H1 (cell line): ENCODE results near the gene NPL. TPM values are rescaled to one million over a fixed set of nuclear protein-coding genes. Genes with fewer than 3 reads are reported as not detected.

ENCODE experiments used
- CTCF ChIA-PET: fragments of 300-600 bp; sonication (Branson Sonifier 250); formaldehyde crosslinking; loops from one replicate; lab custom pipeline; 2021; ENCODE audit not compliant: partially characterized antibody; lab: Charles Lee
- POLR2A ChIA-PET: fragments of 300-600 bp; sonication (Branson Sonifier 250); formaldehyde crosslinking; loops from one replicate; lab custom pipeline; 2021; ENCODE audit warnings: inconsistent platforms; ENCODE audit not compliant: partially characterized antibody; lab: Charles Lee
- DNase-seq, 2 experiments: peaks; one replicate each; pipeline versions ENCODE4 v3.0.0 to v3.0.0-alpha.2; 2010 to 2022; ENCODE audit warnings: low spot score in 2 of 2, low read depth in 1 of 2, mixed read lengths in 1 of 2
- FAIRE-seq: peaks from 2 replicates; lab custom pipeline; 2011; peaks lifted over from hg19 to GRCh38; lab: Jason Lieb, UNC
- H2AFZ ChIP-seq: 2 replicates; pipeline ENCODE4 v1.8.1; 2012; ENCODE audit warnings: low read length, inconsistent platforms
- H2AK5ac ChIP-seq: 2 replicates; pipeline ENCODE4 v1.6.1; 2013; ENCODE audit warnings: low read depth, low read length
- H2BK120ac ChIP-seq: replicated peaks from 2 replicates; pipeline ENCODE3; 2013; ENCODE audit warnings: low read depth, low read length, inconsistent platforms
- H2BK12ac ChIP-seq: 2 replicates; pipeline ENCODE4 v1.6.1; 2013; ENCODE audit warnings: low read depth, low read length
- H2BK15ac ChIP-seq: 2 replicates; pipeline ENCODE4 v1.6.1; 2013; ENCODE audit warnings: low read length
- H2BK20ac ChIP-seq: 2 replicates; pipeline ENCODE4 v1.6.1; 2013; ENCODE audit warnings: low read length
- H2BK5ac ChIP-seq: 2 replicates; pipeline ENCODE4 v1.6.1; 2013; ENCODE audit warnings: low read depth, low read length
- H3K14ac ChIP-seq: 2 replicates; pipeline ENCODE4 v1.6.1; 2013; ENCODE audit warnings: inconsistent platforms; ENCODE audit not compliant: insufficient read length
- H3K18ac ChIP-seq: 2 replicates; pipeline ENCODE4 v1.6.1; 2013; ENCODE audit warnings: low read length; ENCODE audit errors: extremely low read depth
- H3K23ac ChIP-seq: 2 replicates; pipeline ENCODE4 v1.6.1; 2013; ENCODE audit warnings: inconsistent platforms; ENCODE audit not compliant: insufficient read length
- H3K23me2 ChIP-seq: 2 replicates; pipeline ENCODE4 v1.6.1; 2013; ENCODE audit warnings: low read depth, low read length
- H3K27ac ChIP-seq: 2 replicates; pipeline ENCODE4 v1.6.1; 2011; ENCODE audit warnings: low read depth, low read length, inconsistent platforms
- H3K27me3 ChIP-seq, 4 experiments: replicated peaks in 1 of 4; 1 replicate in 1 of 4; 2 replicates in 3 of 4; pipeline versions ENCODE4 v1.6.1 to v1.8.1; 2011 to 2013; ENCODE audit warnings: low read length in 3 of 4, mild to moderate bottlenecking in 3 of 4, inconsistent platforms in 2 of 4, mixed read lengths in 2 of 4, moderate library complexity in 1 of 4; ENCODE audit not compliant: control insufficient read depth in 3 of 4, insufficient read depth in 3 of 4; ENCODE audit errors: extremely low read depth in 1 of 4
- H3K36me3 ChIP-seq, 4 experiments: 2 replicates each; pipeline versions ENCODE4 v1.6.1 to v1.8.1; 2011 to 2013; ENCODE audit warnings: mild to moderate bottlenecking in 4 of 4, low read length in 3 of 4, moderate library complexity in 2 of 4, control low read depth in 1 of 4, inconsistent platforms in 1 of 4; ENCODE audit not compliant: insufficient read depth in 4 of 4, control insufficient read depth in 2 of 4
- H3K4ac ChIP-seq: replicated peaks from 2 replicates; pipeline ENCODE3; 2013; ENCODE audit warnings: low read length, low read depth, mixed read lengths, inconsistent platforms; ENCODE audit not compliant: insufficient read length
- H3K4me1 ChIP-seq, 4 experiments: replicated peaks in 1 of 4; 1 replicate in 1 of 4; 2 replicates in 3 of 4; pipeline versions ENCODE4 v1.6.1 to v1.8.1; 2011 to 2013; ENCODE audit warnings: low read length in 3 of 4, inconsistent platforms in 2 of 4, mixed read lengths in 1 of 4; ENCODE audit not compliant: insufficient read depth in 4 of 4, control insufficient read depth in 3 of 4
- H3K4me2 ChIP-seq, 2 experiments: 2 replicates each; pipeline versions ENCODE4 v1.6.1 to v1.8.1; 2011 to 2013; ENCODE audit warnings: low read depth in 2 of 2, low read length in 2 of 2, control low read depth in 1 of 2, inconsistent platforms in 1 of 2, mild to moderate bottlenecking in 1 of 2; ENCODE audit not compliant: insufficient read depth in 1 of 2
- H3K4me3 ChIP-seq, 4 experiments: fragments of 200-600, 300-600 bp in 1 of 4; sonication (generic), shearing (Covaris generic), sonication (Bioruptor Twin) in 1 of 4; 2 replicates each; pipeline versions ENCODE4 v1.5.1 to v1.8.1; 2011 to 2016; ENCODE audit warnings: low read length in 4 of 4, low read depth in 3 of 4, control low read depth in 2 of 4, inconsistent platforms in 2 of 4, mild to moderate bottlenecking in 2 of 4, mixed read lengths in 1 of 4, moderate library complexity in 1 of 4; ENCODE audit not compliant: insufficient read depth in 2 of 4; ENCODE audit errors: extremely low read depth in 1 of 4
- H3K56ac ChIP-seq: replicated peaks from 2 replicates; pipeline ENCODE3; 2013; ENCODE audit warnings: low read depth, mild to moderate bottlenecking, mixed read lengths, low read length, inconsistent platforms; ENCODE audit not compliant: insufficient read length
- H3K79me1 ChIP-seq: 2 replicates; pipeline ENCODE4 v1.6.1; 2013; ENCODE audit warnings: low read depth, low read length, control low read depth
- H3K79me2 ChIP-seq, 2 experiments: 2 replicates each; pipeline versions ENCODE4 v1.6.1 to v1.8.1; 2012 to 2013; ENCODE audit warnings: low read length in 2 of 2, mild to moderate bottlenecking in 2 of 2, inconsistent platforms in 1 of 2; ENCODE audit not compliant: insufficient read depth in 2 of 2, control insufficient read depth in 1 of 2
- H3K9ac ChIP-seq, 4 experiments: replicated peaks in 1 of 4; 1 replicate in 1 of 4; 2 replicates in 3 of 4; pipeline versions ENCODE4 v1.6.1 to v1.8.1; 2011 to 2013; ENCODE audit warnings: low read depth in 3 of 4, low read length in 3 of 4, control low read depth in 2 of 4, mild to moderate bottlenecking in 2 of 4, moderate library complexity in 2 of 4, inconsistent platforms in 1 of 4; ENCODE audit errors: extremely low read depth in 1 of 4
- H3K9me3 ChIP-seq, 2 experiments: 2 replicates each; pipeline versions ENCODE4 v1.6.1 to v1.8.1; 2012 to 2013; ENCODE audit warnings: mild to moderate bottlenecking in 2 of 2, moderate library complexity in 2 of 2, control low read depth in 1 of 2, inconsistent platforms in 1 of 2, low read depth in 1 of 2, low read length in 1 of 2, mixed read lengths in 1 of 2; ENCODE audit not compliant: insufficient read depth in 2 of 2
- H4K20me1 ChIP-seq, 2 experiments: replicated peaks in 1 of 2; 2 replicates each; pipeline versions ENCODE3 to v1.8.1; 2011 to 2013; ENCODE audit warnings: inconsistent platforms in 2 of 2, low read length in 2 of 2, mild to moderate bottlenecking in 1 of 2; ENCODE audit not compliant: insufficient read depth in 2 of 2, control insufficient read depth in 1 of 2
- H4K5ac ChIP-seq: 2 replicates; pipeline ENCODE4 v1.6.1; 2013; ENCODE audit warnings: low read length, low read depth, mixed read lengths, inconsistent platforms; ENCODE audit not compliant: insufficient read length
- H4K8ac ChIP-seq: 2 replicates; pipeline ENCODE4 v1.8.0; 2013; ENCODE audit warnings: mild to moderate bottlenecking, moderate library complexity, low read length, inconsistent platforms; ENCODE audit not compliant: insufficient read depth; ENCODE audit errors: extremely low read depth
- H4K91ac ChIP-seq: replicated peaks from 2 replicates; pipeline ENCODE3; 2013; ENCODE audit warnings: low read length, mixed read lengths, inconsistent platforms; ENCODE audit not compliant: insufficient read length
- BRCA1 ChIP-seq: IDR thresholded peaks from 2 replicates; pipeline ENCODE4 v1.6.1; 2012; ENCODE audit warnings: low read depth, low read length, improper control_type of control experiment
- CEBPB ChIP-seq: IDR thresholded peaks from 2 replicates; pipeline ENCODE4 v1.6.1; 2012; ENCODE audit warnings: low read depth, low read length
- E2F6 ChIP-seq: IDR thresholded peaks from 2 replicates; pipeline ENCODE4 v1.6.1; 2012; ENCODE audit warnings: inconsistent platforms
- EP300 ChIP-seq, 2 experiments: IDR thresholded peaks; 1 replicate in 1 of 2; 2 replicates in 1 of 2; pipeline ENCODE4 v1.6.1; 2011 to 2012; ENCODE audit warnings: low read depth in 2 of 2, low read length in 2 of 2, mild to moderate bottlenecking in 2 of 2, borderline replicate concordance in 1 of 2, inconsistent platforms in 1 of 2, moderate library complexity in 1 of 2
- EZH2 ChIP-seq: fragments of 200-600 bp; sonication (generic); IDR thresholded peaks from 2 replicates; pipeline ENCODE4 v1.7.1; 2012; ENCODE audit warnings: low read depth, mild to moderate bottlenecking, moderate library complexity, low read length, inconsistent platforms; ENCODE audit not compliant: severe bottlenecking
- FOSL1 ChIP-seq: IDR thresholded peaks from 2 replicates; pipeline ENCODE4 v1.6.1; 2011; ENCODE audit warnings: mild to moderate bottlenecking, low read depth, low read length, moderate library complexity; ENCODE audit not compliant: insufficient read depth
- HDAC6 ChIP-seq: IDR thresholded peaks from one replicate; pipeline ENCODE4 v1.7.1; 2012; ENCODE audit warnings: low read depth, mild to moderate bottlenecking, inconsistent platforms, low read length, moderate library complexity
- JUND ChIP-seq: IDR thresholded peaks from 2 replicates; pipeline ENCODE4 v1.6.1; 2011; ENCODE audit warnings: mild to moderate bottlenecking, improper control_type of control experiment, low read length
- PHF8 ChIP-seq: fragments of 200-600 bp; sonication (generic); conservative IDR thresholded peaks from 2 replicates; pipeline ENCODE4 v1.7.1; 2012; ENCODE audit warnings: low read depth, mild to moderate bottlenecking, inconsistent platforms, low read length, moderate library complexity
- POLR2A ChIP-seq, 2 experiments: IDR thresholded peaks; 1 replicate in 1 of 2; 2 replicates in 1 of 2; pipeline ENCODE4 v1.6.1; 2011; ENCODE audit warnings: low read depth in 2 of 2, low read length in 2 of 2, mild to moderate bottlenecking in 2 of 2; ENCODE audit errors: control extremely low read depth in 1 of 2
- RFX5 ChIP-seq: IDR thresholded peaks from 2 replicates; pipeline ENCODE4 v1.6.1; 2011; ENCODE audit warnings: low read depth, low read length, improper control_type of control experiment, borderline replicate concordance
- SIN3A ChIP-seq, 2 experiments: IDR thresholded peaks in 1 of 2; conservative IDR thresholded peaks in 1 of 2; 2 replicates each; pipeline ENCODE4 v1.6.1; 2011 to 2012; ENCODE audit warnings: low read length in 2 of 2, improper control_type of control experiment in 1 of 2, low read depth in 1 of 2, mild to moderate bottlenecking in 1 of 2
- USF2 ChIP-seq: IDR thresholded peaks from 2 replicates; pipeline ENCODE4 v1.6.1; 2011; ENCODE audit warnings: low read length, improper control_type of control experiment
- ZNF274 ChIP-seq: IDR thresholded peaks from 2 replicates; pipeline ENCODE4 v1.7.0; 2012; ENCODE audit warnings: low read length, borderline replicate concordance; ENCODE audit errors: extremely low read depth
- polyA plus RNA-seq, 7 experiments: library from polyadenylated mRNA; depleted of rRNA in 3 of 7; stranded (reverse) in 5 of 7; unstranded in 2 of 7; fragments of >200 nt in 5 of 7; fragments of 200-250 nt in 2 of 7; gene quantifications; 1 replicate in 5 of 7; 2 replicates in 1 of 7; 4 replicates in 1 of 7; pipeline versions ENCODE4 v1.2.1 to v1.2.3, GENCODE V29; 2011 to 2013; ENCODE audit warnings: missing spikeins in 2 of 7, mixed read lengths in 2 of 7
- total RNA-seq: library from RNA; stranded (reverse); fragmentation: NEBNext Ultra II Directional; extraction: Animal tissue kit (Norgen Biotek cat#: 25700); gene quantifications from 2 replicates; pipeline ENCODE4 v1.2.1, GENCODE V29; 2021

Gene NPL
- total and polyA plus RNA-seq, 2 of the 8 experiments (the other 6 are each of a cell fraction or from before 2014, with no cell fraction given) = 2.2 to 4.4 TPM

GRCh38 chr1:182833271-182833670 lies 43.7 kb downstream of the NPL start:
- DNase-seq (no peak), FAIRE-seq (no peak)
- no peaks in the 10 kb centered on the region for H3K27me3 ChIP-seq
- no peak overlapping the region for H4K91ac ChIP-seq
- H3K79me1 ChIP-seq = no peaks in the 10 kb centered on the region
- no peak overlapping the region for H3K56ac ChIP-seq
- no peak overlapping the region for H3K27ac ChIP-seq
- H3K14ac ChIP-seq = no peak overlapping the region
- H3K4me2 ChIP-seq = no peak overlapping the region
- H3K9ac ChIP-seq = no peak overlapping the region
- H2BK12ac ChIP-seq = no peak overlapping the region
- H3K23me2 ChIP-seq = no peaks in the 10 kb centered on the region
- no peak overlapping the region for H3K4ac ChIP-seq
- H3K9me3 ChIP-seq = no peaks in the 10 kb centered on the region
- no peak overlapping the region for H4K8ac ChIP-seq
- no peak overlapping the region for H3K4me3 ChIP-seq
- H4K5ac ChIP-seq = no peak overlapping the region
- no peak overlapping the region for H2BK20ac ChIP-seq
- H3K36me3 ChIP-seq = no peaks in the 10 kb centered on the region
- no peaks in the 10 kb centered on the region for H4K20me1 ChIP-seq
- H2BK120ac ChIP-seq = no peak overlapping the region
- ChIA-PET CTCF (no interaction called here), POLR2A (no interaction called here)
- H3K18ac ChIP-seq = no peak overlapping the region
- H2BK15ac ChIP-seq = no peak overlapping the region
- H3K4me1 ChIP-seq = no peaks in the 10 kb centered on the region; a peak in 1 of 7 replicates
- H3K23ac ChIP-seq = no peak overlapping the region
- H2BK5ac ChIP-seq = no peak overlapping the region
- no peak overlapping the region for H2AFZ ChIP-seq
- H2AK5ac ChIP-seq = no peak overlapping the region
- no peaks in the 10 kb centered on the region for H3K79me2 ChIP-seq
- no peak for TF ChIP-seq SIN3A (conservative IDR thresholded peaks at IDR 0.05 in 1 of 2, IDR thresholded peaks at IDR 0.05 in 1 of 2; ENCODE audit: low read depth in 1 of 2, low read length in 2 of 2)
- TF ChIP-seq EP300 (IDR thresholded peaks at IDR 0.05; ENCODE audit: borderline replicate concordance in 1 of 2, low read depth in 2 of 2, low read length in 2 of 2) = no peak
- no peak for TF ChIP-seq BRCA1
- TF ChIP-seq USF2 = no peak
- TF ChIP-seq CEBPB = no peak
- TF ChIP-seq RFX5 = no peak
- no peak for TF ChIP-seq EZH2
- no peak for TF ChIP-seq HDAC6
- no peak for TF ChIP-seq JUND
- no peak for TF ChIP-seq POLR2A (IDR thresholded peaks at IDR 0.05; ENCODE audit: control extremely low read depth in 1 of 2, low read depth in 2 of 2, low read length in 2 of 2)
- TF ChIP-seq E2F6 = no peak
- no peak for TF ChIP-seq ZNF274
- no peak for TF ChIP-seq FOSL1
- no peak for TF ChIP-seq PHF8
